ENCODE measurements around the gene SWT1. TPM values are rescaled to one million over a fixed set of nuclear protein-coding genes. Genes with fewer than 3 reads are reported as not detected.
"Not testable (repeated sequence)": the region's sequence is repeated elsewhere in the genome, so short reads cannot be mapped to it uniquely, and the experiment has no call there.

Gene SWT1
- total RNA-seq, 6 experiments from 2014 or later, result 2.0 to 3.9 (median 2.4) TPM

GRCh38 chr1:185227161-185227560 lies 70.2 kb downstream of the SWT1 start:
- Histone ChIP-seq H3K27me3 (no peaks in the 10 kb centered on the region), H3K27ac (no peak overlapping the region), H3K36me3 (peaks cover 0 to 18% (median 2%) of the 10 kb centered on the region in 4 donors), H3K9me3 (no peaks in the 10 kb centered on the region), H3K4me3 (no peak overlapping the region), H3K4me1 (no peaks in the 10 kb centered on the region)
- no peak for DNase-seq
- WGBS (ENCODE audit: insufficient coverage, low coverage, low lambda C conversion rate, missing lambda C conversion rate), result 89% methylated on average over 3 of the region's 4 CpGs
- intact Hi-C loops (cut with DNase I), result no loop called here
- ATAC-seq, result no peak
- TF ChIP-seq CTCF (IDR thresholded peaks at IDR 0.05) (no peak), POLR2A (IDR thresholded peaks at IDR 0.05) (no peak)

- no peaks in the 10 kb centered on the region for H3K27me3 ChIP-seq
- 87% methylated on average over 4 of the region's 4 CpGs for WGBS (ENCODE audit: insufficient coverage, low coverage, low lambda C conversion rate, missing lambda C conversion rate)
- TF ChIP-seq CTCF (IDR thresholded peaks at IDR 0.05) (no peak), POLR2A (IDR thresholded peaks at IDR 0.05) (no peak)
Measured at GRCh38 chr1:185228979-185229378, 72.0 kb downstream of the SWT1 start.

GRCh38 chr1:185229981-185230380 lies 73.0 kb downstream of the SWT1 start:
- intact Hi-C loops (cut with DNase I), result no loop called here
- Histone ChIP-seq H3K4me3 (no peak overlapping the region), H3K9me3 (no peaks in the 10 kb centered on the region), H3K4me1 (no peaks in the 10 kb centered on the region), H3K27ac (no peak overlapping the region), H3K36me3 (peaks cover 0 to 16% (median 0%) of the 10 kb centered on the region in 4 donors), H3K27me3 (no peaks in the 10 kb centered on the region)
- TF ChIP-seq CTCF (IDR thresholded peaks at IDR 0.05) (no peak), POLR2A (IDR thresholded peaks at IDR 0.05) (no peak)
- ATAC-seq, result no peak
- no peak for DNase-seq
- WGBS (ENCODE audit: insufficient coverage, low coverage, low lambda C conversion rate, missing lambda C conversion rate), result 89% methylated on average over 2 of the region's 2 CpGs

More at GRCh38 chr1:185228979-185229378, 72.0 kb downstream of the SWT1 start:
- intact Hi-C loops (cut with DNase I), result no loop called here
- H3K4me3 ChIP-seq, result no peak overlapping the region
- no peaks in the 10 kb centered on the region for H3K9me3 ChIP-seq
- no peaks in the 10 kb centered on the region for H3K4me1 ChIP-seq
- H3K27ac ChIP-seq, result no peak overlapping the region
- ATAC-seq (no peak), DNase-seq (no peak)
- peaks cover 0 to 16% (median 0%) of the 10 kb centered on the region in 4 donors for H3K36me3 ChIP-seq

GRCh38 chr1:185232874-185233273 lies 75.9 kb downstream of the SWT1 start:
- DNase-seq (no peak), ATAC-seq (no peak)
- Histone ChIP-seq H3K4me1 (no peaks in the 10 kb centered on the region), H3K9me3 (no peaks in the 10 kb centered on the region), H3K36me3 (peaks cover 0 to 16% (median 0%) of the 10 kb centered on the region in 4 donors), H3K4me3 (no peak overlapping the region), H3K27ac (no peak overlapping the region), H3K27me3 (no peaks in the 10 kb centered on the region)
- TF ChIP-seq CTCF (IDR thresholded peaks at IDR 0.05) (no peak), POLR2A (IDR thresholded peaks at IDR 0.05) (no peak)
- intact Hi-C loops (cut with DNase I), result no loop called here

GRCh38 chr1:185234183-185234582 lies 77.2 kb downstream of the SWT1 start:
- intact Hi-C loops (cut with DNase I); H3K27me3 ChIP-seq; H3K4me3 ChIP-seq; H3K9me3 ChIP-seq; DNase-seq; H3K4me1 ChIP-seq; H3K27ac ChIP-seq; ATAC-seq: not testable (repeated sequence)
- peaks cover 0 to 16% (median 0%) of the 10 kb centered on the region in 4 donors for H3K36me3 ChIP-seq
- 64% methylated on average over 1 of the region's 1 CpG for WGBS (ENCODE audit: insufficient coverage, low coverage, low lambda C conversion rate, missing lambda C conversion rate)

- ATAC-seq; intact Hi-C loops (cut with DNase I); H3K9me3 ChIP-seq; H3K36me3 ChIP-seq; DNase-seq; H3K4me1 ChIP-seq; H3K27me3 ChIP-seq; H3K27ac ChIP-seq; H3K4me3 ChIP-seq: not testable (repeated sequence)
- WGBS (ENCODE audit: insufficient coverage, low coverage, low lambda C conversion rate, missing lambda C conversion rate), result 88% methylated on average over 2 of the region's 2 CpGs
Measured at GRCh38 chr1:185237176-185237575, 80.2 kb downstream of the SWT1 start.
